OCI-LY7 (cell line): ENCODE measurements around the gene SPRED2. TPM values are rescaled to one million over a fixed set of nuclear protein-coding genes. Genes with fewer than 3 reads are reported as not detected.

Experiments
- BruUV-seq: library from RNA; stranded (reverse); fragments of 400-500 nt; replicated peaks from 2 replicates; lab custom pipeline; 2021; lab: Mats Ljungman, UMichigan
- CTCF ChIA-PET: fragments of 300-600 bp; sonication (Branson Sonifier 250); formaldehyde crosslinking; loops from one replicate; lab custom pipeline; 2022; ENCODE audit warnings: antibody characterized with exemption; ENCODE audit not compliant: unreplicated experiment; lab: Charles Lee
- POLR2A ChIA-PET: fragments of 300-600 bp; sonication (Branson Sonifier 250); formaldehyde crosslinking; loops from one replicate; lab custom pipeline; 2022; ENCODE audit warnings: antibody characterized with exemption; lab: Charles Lee
- DNase-seq: peaks from one replicate; pipeline ENCODE4 v3.0.0-alpha.2; 2015; ENCODE audit warnings: low spot score
- H2AFZ ChIP-seq: fragments of 200-600 bp; sonication (generic), shearing (Covaris generic); 2 replicates; pipeline ENCODE4 v1.6.1; 2014; ENCODE audit warnings: mild to moderate bottlenecking, antibody characterized with exemption, low read length, moderate library complexity
- H3K27ac ChIP-seq: fragments of 200-600 bp; sonication (generic); 2 replicates; pipeline ENCODE4 v1.5.1; 2014; ENCODE audit warnings: mixed run types, low read depth, mild to moderate bottlenecking, moderate library complexity, low read length, inconsistent platforms; ENCODE audit not compliant: poor library complexity, severe bottlenecking
- H3K36me3 ChIP-seq: fragments of 200-600 bp; sonication (generic); 2 replicates; pipeline ENCODE4 v1.6.1; 2014; ENCODE audit warnings: mild to moderate bottlenecking, antibody characterized with exemption, low read length, moderate library complexity, mixed read lengths; ENCODE audit not compliant: insufficient read depth
- H3K4me1 ChIP-seq: fragments of 200-600 bp; sonication (generic); 2 replicates; pipeline ENCODE4 v1.5.1; 2014; ENCODE audit warnings: mild to moderate bottlenecking, low read length; ENCODE audit not compliant: insufficient read depth, poor library complexity, severe bottlenecking
- H3K4me2 ChIP-seq: fragments of 200-600 bp; sonication (generic); 2 replicates; pipeline ENCODE4 v1.6.1; 2014; ENCODE audit warnings: mild to moderate bottlenecking, low read length
- H3K4me3 ChIP-seq: fragments of 200-600 bp; sonication (generic); 2 replicates; pipeline ENCODE4 v1.5.1; 2014; ENCODE audit warnings: mild to moderate bottlenecking, low read depth, low read length; ENCODE audit not compliant: poor library complexity, severe bottlenecking
- H3K79me2 ChIP-seq: fragments of 200-600 bp; sonication (generic); 2 replicates; pipeline ENCODE4 v1.6.1; 2016; ENCODE audit warnings: low read depth, mild to moderate bottlenecking, low read length, moderate library complexity, mixed read lengths; ENCODE audit not compliant: insufficient read depth
- H3K9me2 ChIP-seq: fragments of 200-600 bp; sonication (generic); 2 replicates; pipeline ENCODE4 v1.6.1; 2016; ENCODE audit warnings: mild to moderate bottlenecking, low read length, mixed read lengths; ENCODE audit not compliant: insufficient read depth
- H3K9me3 ChIP-seq: fragments of 200-600 bp; sonication (generic); 2 replicates; pipeline ENCODE4 v1.6.1; 2014; ENCODE audit warnings: mild to moderate bottlenecking, mixed run types, low read length, mixed read lengths
- H4K20me1 ChIP-seq: fragments of 200-600 bp; sonication (generic); 2 replicates; pipeline ENCODE4 v1.6.1; 2014; ENCODE audit warnings: mild to moderate bottlenecking, antibody characterized with exemption, low read length, moderate library complexity, mixed read lengths; ENCODE audit not compliant: insufficient read depth
- EZH2phosphoT487 ChIP-seq: fragments of 200-600 bp; sonication (generic); IDR thresholded peaks from 2 replicates; pipeline ENCODE4 v1.6.1; 2018; ENCODE audit warnings: low read depth, borderline replicate concordance, mild to moderate bottlenecking, mixed run types, antibody characterized with exemption, low read length, moderate library complexity, mixed read lengths
- intact Hi-C: fragments of 100-400 bp; cut with micrococcal nuclease; formaldehyde crosslinking; loops from one replicate; pipeline ENCODE4 v1.10.0; 2022; ENCODE audit not compliant: unreplicated experiment
- total RNA-seq, 2 experiments: library from RNA; depleted of rRNA in 1 of 2; stranded (reverse); fragments of >200 nt in 1 of 2; shearing (Covaris generic) in 1 of 2; gene quantifications; 2 replicates each; pipeline ENCODE4 v1.2.3, GENCODE V29; 2014 to 2022
- TF ChIP-seq, protein P1 (sequence below): fragments of 200-600 bp; sonication (generic); conservative IDR thresholded peaks from 2 replicates; pipeline ENCODE4 v1.5.1; 2014; ENCODE audit warnings: mild to moderate bottlenecking, antibody characterized with exemption, low read length, moderate library complexity, mixed read lengths

Gene SPRED2
- total RNA-seq, 2 experiments from 2014 or later = 8.0 to 49.1 TPM

DNA sequence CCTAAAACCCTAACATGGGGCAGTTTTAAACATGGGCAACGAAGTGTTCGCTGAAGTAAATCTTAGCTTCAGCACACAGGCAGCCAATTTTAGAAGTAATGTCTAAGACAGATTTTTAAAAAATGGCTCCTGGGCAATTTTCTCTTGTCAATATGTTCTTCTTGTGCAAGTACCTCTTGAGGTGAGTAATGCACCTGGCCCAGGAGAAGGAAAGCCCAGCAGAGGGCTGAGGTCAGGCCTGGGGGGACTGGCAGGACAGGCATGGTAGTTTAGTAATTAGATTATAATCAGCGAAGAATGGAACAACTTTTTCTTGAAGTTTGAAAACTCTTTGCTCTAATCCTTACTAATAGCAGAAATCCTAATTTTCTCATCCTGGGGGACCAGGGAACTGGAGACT lies 77.6 kb downstream of the SPRED2 start:
- peaks cover 100% of the 10 kb centered on the region for H3K4me1 ChIP-seq
- no peak for DNase-seq
- no peaks in the 10 kb centered on the region for H3K9me3 ChIP-seq
- intact Hi-C loops = loop anchor here (5.0 kb wide), 1 partner anchor 38 kb away; no protein-coding TSS in a partner anchor
- no peak overlapping the region for H3K27ac ChIP-seq
- H3K36me3 ChIP-seq = no peaks in the 10 kb centered on the region
- H3K9me2 ChIP-seq = no peaks in the 10 kb centered on the region
- TF ChIP-seq, protein P1, sequence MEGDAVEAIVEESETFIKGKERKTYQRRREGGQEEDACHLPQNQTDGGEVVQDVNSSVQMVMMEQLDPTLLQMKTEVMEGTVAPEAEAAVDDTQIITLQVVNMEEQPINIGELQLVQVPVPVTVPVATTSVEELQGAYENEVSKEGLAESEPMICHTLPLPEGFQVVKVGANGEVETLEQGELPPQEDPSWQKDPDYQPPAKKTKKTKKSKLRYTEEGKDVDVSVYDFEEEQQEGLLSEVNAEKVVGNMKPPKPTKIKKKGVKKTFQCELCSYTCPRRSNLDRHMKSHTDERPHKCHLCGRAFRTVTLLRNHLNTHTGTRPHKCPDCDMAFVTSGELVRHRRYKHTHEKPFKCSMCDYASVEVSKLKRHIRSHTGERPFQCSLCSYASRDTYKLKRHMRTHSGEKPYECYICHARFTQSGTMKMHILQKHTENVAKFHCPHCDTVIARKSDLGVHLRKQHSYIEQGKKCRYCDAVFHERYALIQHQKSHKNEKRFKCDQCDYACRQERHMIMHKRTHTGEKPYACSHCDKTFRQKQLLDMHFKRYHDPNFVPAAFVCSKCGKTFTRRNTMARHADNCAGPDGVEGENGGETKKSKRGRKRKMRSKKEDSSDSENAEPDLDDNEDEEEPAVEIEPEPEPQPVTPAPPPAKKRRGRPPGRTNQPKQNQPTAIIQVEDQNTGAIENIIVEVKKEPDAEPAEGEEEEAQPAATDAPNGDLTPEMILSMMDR = no peak
- TF ChIP-seq EZH2phosphoT487 = no peak
- POLR2A ChIA-PET = interaction anchor here (0.8 kb wide), 1 partner anchor 10 kb away, joined by 3 read pairs; no protein-coding TSS in a partner anchor
- no peak overlapping the region for H3K4me3 ChIP-seq
- no peak overlapping the region for H2AFZ ChIP-seq
- H3K4me2 ChIP-seq = peak overlapping the region; percentile 50
- peaks cover 89% of the 10 kb centered on the region for H3K79me2 ChIP-seq
- CTCF ChIA-PET = no interaction called here
- no TSS peak for BruUV-seq
- H4K20me1 ChIP-seq = no peaks in the 10 kb centered on the region

DNA sequence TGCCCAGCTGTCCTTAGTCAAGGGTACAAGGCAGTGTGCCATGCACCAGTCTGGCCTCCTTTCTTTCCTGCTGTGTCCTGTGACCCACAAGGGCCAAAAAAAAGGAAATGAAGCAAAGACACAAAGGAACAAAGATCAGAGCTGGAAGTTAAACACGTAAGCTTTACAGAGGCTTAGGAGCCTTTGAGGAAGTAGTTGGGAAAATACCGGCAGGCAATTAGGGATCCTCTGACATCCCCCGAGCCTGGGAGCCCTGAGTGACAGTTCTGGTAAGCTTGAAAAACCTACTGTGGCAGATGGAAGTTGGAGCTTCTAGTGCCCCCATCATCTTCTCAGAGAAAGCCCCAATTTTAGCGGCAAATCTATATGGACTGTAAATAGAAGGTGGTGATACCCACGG lies 78.5 kb downstream of the SPRED2 start:
- Histone ChIP-seq H2AFZ (no peak overlapping the region), H3K9me2 (no peaks in the 10 kb centered on the region), H3K36me3 (no peaks in the 10 kb centered on the region), H3K27ac (no peak overlapping the region), H3K4me3 (no peak overlapping the region), H4K20me1 (no peaks in the 10 kb centered on the region), H3K4me1 (peaks cover 100% of the 10 kb centered on the region), H3K79me2 (peaks cover 93% of the 10 kb centered on the region), H3K4me2 (peak overlapping the region; percentile 50), H3K9me3 (no peaks in the 10 kb centered on the region)
- no peak for TF ChIP-seq EZH2phosphoT487
- TF ChIP-seq, protein P1 = no peak
- ChIA-PET CTCF (no interaction called here), POLR2A (interaction anchor here (0.8 to 1.3 kb wide), 5 partner anchors 11 to 40 kb away, joined by 3 to 5 read pairs (median 4); no protein-coding TSS in a partner anchor)
- intact Hi-C loops = loop anchor here (5.0 kb wide), 1 partner anchor 38 kb away; no protein-coding TSS in a partner anchor
- BruUV-seq = no TSS peak
- no peak for DNase-seq

DNA sequence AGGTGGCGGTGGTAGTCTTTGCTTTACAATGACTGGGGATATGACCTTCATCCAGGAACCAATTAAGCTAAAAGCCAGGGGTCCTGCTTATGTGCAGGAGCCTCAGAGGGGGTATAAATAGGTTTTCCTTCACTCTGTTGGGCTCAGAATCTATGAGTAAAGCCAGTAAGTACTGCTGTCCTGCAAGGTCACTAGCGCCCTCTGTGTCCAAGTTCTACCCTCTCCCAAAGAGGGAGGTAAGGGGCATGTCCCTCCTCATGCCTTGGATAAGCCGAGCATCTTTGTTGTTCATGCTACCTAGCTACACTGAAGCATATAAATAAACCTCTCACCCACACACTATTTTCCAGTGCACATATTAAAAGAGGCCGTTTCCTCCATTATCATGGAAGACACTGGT lies 79.4 kb downstream of the SPRED2 start:
- Histone ChIP-seq H4K20me1 (no peaks in the 10 kb centered on the region), H3K9me3 (no peaks in the 10 kb centered on the region), H3K4me1 (peaks cover 94% of the 10 kb centered on the region), H3K9me2 (no peaks in the 10 kb centered on the region), H2AFZ (no peak overlapping the region), H3K27ac (no peak overlapping the region), H3K36me3 (peaks cover 2% of the 10 kb centered on the region; the same call in 1 of the 2 replicates), H3K79me2 (peaks cover 93% of the 10 kb centered on the region), H3K4me2 (no peak overlapping the region), H3K4me3 (no peak overlapping the region)
- ChIA-PET POLR2A (interaction anchor here (0.7 to 1.8 kb wide), 14 partner anchors 11 to 55 kb away, joined by 3 to 17 read pairs (median 4); no protein-coding TSS in a partner anchor), CTCF (interaction anchor here (0.6 kb wide), 1 partner anchor 30 kb away, joined by 3 read pairs; no protein-coding TSS in a partner anchor)
- DNase-seq = no peak
- BruUV-seq = no TSS peak
- intact Hi-C loops = loop anchor here (5.0 kb wide), 1 partner anchor 39 kb away; no protein-coding TSS in a partner anchor
- TF ChIP-seq, protein P1 = peak; percentile 68
- no peak for TF ChIP-seq EZH2phosphoT487
